ENCODE measurements around the gene CRYBG2. TPM values are rescaled to one million over a fixed set of nuclear protein-coding genes. Genes with fewer than 3 reads are reported as not detected.
"Not testable (repeated sequence)": the region's sequence is repeated elsewhere in the genome, so short reads cannot be mapped to it uniquely, and the experiment has no call there.

The CRYBG2 gene
- total RNA-seq, 2 donors from 2014 or later, result not detected

- H3K4me1 ChIP-seq, result peaks cover 0 to 5% of the 10 kb centered on the region in 2 donors
- H3K27me3 ChIP-seq, result no peaks in the 10 kb centered on the region
- H3K36me3 ChIP-seq, result no peaks in the 10 kb centered on the region
- no peak for TF ChIP-seq CTCF (IDR thresholded peaks at IDR 0.05)
- H3K27ac ChIP-seq, result no peak overlapping the region
- DNase-seq (ENCODE audit: low spot score), result no peak
- no peaks in the 10 kb centered on the region for H3K9me3 ChIP-seq
- no peak overlapping the region for H3K4me3 ChIP-seq
Observed at GRCh38 chr1:26378088-26378878, 24.4 kb upstream of the CRYBG2 start.

GRCh38 chr1:26376050-26376449 is 22.1 kb upstream of the CRYBG2 start:
- no peak for TF ChIP-seq CTCF (IDR thresholded peaks at IDR 0.05)
- Histone ChIP-seq H3K4me3 (no peak overlapping the region), H3K4me1 (peaks cover 0 to 5% of the 10 kb centered on the region in 2 donors), H3K27ac (no peak overlapping the region), H3K9me3 (no peaks in the 10 kb centered on the region), H3K36me3 (no peaks in the 10 kb centered on the region), H3K27me3 (no peaks in the 10 kb centered on the region)
- no peak for DNase-seq (ENCODE audit: low spot score)

GRCh38 chr1:26375081-26375480 is 21.2 kb upstream of the CRYBG2 start:
- H3K4me1 ChIP-seq, result peaks cover 0 to 5% of the 10 kb centered on the region in 2 donors
- no peaks in the 10 kb centered on the region for H3K9me3 ChIP-seq
- H3K27me3 ChIP-seq, result no peaks in the 10 kb centered on the region
- H3K4me3 ChIP-seq, result no peak overlapping the region
- H3K27ac ChIP-seq, result no peak overlapping the region
- H3K36me3 ChIP-seq, result no peaks in the 10 kb centered on the region
- TF ChIP-seq CTCF (IDR thresholded peaks at IDR 0.05), result no peak
- no peak for DNase-seq (ENCODE audit: low spot score)

- H3K4me3 ChIP-seq; H3K27me3 ChIP-seq; DNase-seq (ENCODE audit: low spot score); H3K4me1 ChIP-seq; H3K36me3 ChIP-seq; H3K27ac ChIP-seq; H3K9me3 ChIP-seq: not testable (repeated sequence)
Observed at GRCh38 chr1:26374361-26374760, 20.4 kb upstream of the CRYBG2 start.

- no peak overlapping the region for H3K27ac ChIP-seq
- no peak for TF ChIP-seq CTCF (IDR thresholded peaks at IDR 0.05)
- no peaks in the 10 kb centered on the region for H3K27me3 ChIP-seq
Observed at GRCh38 chr1:26373789-26374188, 19.9 kb upstream of the CRYBG2 start.

GRCh38 chr1:26373281-26373680 is 19.4 kb upstream of the CRYBG2 start:
- Histone ChIP-seq H3K4me1 (peaks cover 0 to 2% of the 10 kb centered on the region in 2 donors), H3K27me3 (no peaks in the 10 kb centered on the region), H3K9me3 (no peaks in the 10 kb centered on the region), H3K36me3 (no peaks in the 10 kb centered on the region), H3K4me3 (no peak overlapping the region), H3K27ac (no peak overlapping the region)
- TF ChIP-seq CTCF (IDR thresholded peaks at IDR 0.05), result no peak
- DNase-seq (ENCODE audit: low spot score), result no peak

More at GRCh38 chr1:26373789-26374188, 19.9 kb upstream of the CRYBG2 start:
- DNase-seq (ENCODE audit: low spot score), result no peak
- Histone ChIP-seq H3K4me3 (no peak overlapping the region), H3K4me1 (peaks cover 0 to 5% of the 10 kb centered on the region in 2 donors), H3K9me3 (no peaks in the 10 kb centered on the region), H3K36me3 (no peaks in the 10 kb centered on the region)

- H3K27ac ChIP-seq; H3K27me3 ChIP-seq; H3K4me1 ChIP-seq; H3K36me3 ChIP-seq; H3K4me3 ChIP-seq; H3K9me3 ChIP-seq; DNase-seq (ENCODE audit: low spot score): not testable (repeated sequence)
Observed at GRCh38 chr1:26372611-26373010, 18.7 kb upstream of the CRYBG2 start, which contains the start of gene ZNF683. Gene ZNF683, minus strand, starts transcription at chr1:26372750. Its CDS starts 4,179 bp downstream, at chr1:26368571.

Data from right atrium auricular region (tissue), 2 donors.